ENCODE data around the gene STXBP4. TPM values are rescaled to one million over a fixed set of nuclear protein-coding genes. Genes with fewer than 3 reads are reported as not detected.

The STXBP4 gene
- polyA plus RNA-seq, 1 of the 3 experiments (the other 2 are of a cell fraction): 2.8 TPM

- Histone ChIP-seq H3K27me3 (ENCODE audit: insufficient read depth) (no peaks in the 10 kb centered on the region), H3K36me3 (replicated peaks in 1 of 2; ENCODE audit: control insufficient read depth in 1 of 2, insufficient read depth in 2 of 2, low read length in 1 of 2) (peaks cover 52 to 75% of the 10 kb centered on the region in 2 experiments), H3K4me1 (ENCODE audit: control insufficient read depth in 1 of 2, insufficient read depth in 2 of 2, low read depth in 1 of 2, low read length in 1 of 2) (no peaks in the 10 kb centered on the region), H3F3A (replicated peaks; ENCODE audit: insufficient read depth) (peaks cover 5% of the 10 kb centered on the region), H4K20me1 (ENCODE audit: insufficient read depth) (no peaks in the 10 kb centered on the region), H3K4me3 (ENCODE audit: low read depth in 2 of 2, low read length in 1 of 2) (no peak overlapping the region), H3K79me2 (ENCODE audit: insufficient read depth) (no peaks in the 10 kb centered on the region), H3K9ac (no peak overlapping the region), H3K4me2 (no peak overlapping the region), H3K9me2 (no peaks in the 10 kb centered on the region), H3K27ac (ENCODE audit: low read depth in 2 of 2, low read length in 1 of 2) (no peak overlapping the region), H2AFZ (ENCODE audit: low read depth) (no peak overlapping the region), H3K9me3 (no peaks in the 10 kb centered on the region; the same call in 1 of the 2 replicates)
- no peak for DNase-seq
- TF ChIP-seq RFX5 (IDR thresholded peaks at IDR 0.05; ENCODE audit: low read length) (no peak), SMC3 (IDR thresholded peaks at IDR 0.05; ENCODE audit: low read depth, low read length) (no peak), ELF1 (IDR thresholded peaks at IDR 0.05) (no peak), TCF12 (IDR thresholded peaks at IDR 0.05) (no peak), JUND (IDR thresholded peaks at IDR 0.05) (no peak), CTCF (IDR thresholded peaks at IDR 0.05) (no peak), REST (IDR thresholded peaks at IDR 0.05; ENCODE audit: low read depth, low read length) (no peak), MAX (IDR thresholded peaks at IDR 0.05; ENCODE audit: low read depth) (no peak), USF1 (IDR thresholded peaks at IDR 0.05; ENCODE audit: borderline replicate concordance, low read depth) (no peak), TAF1 (IDR thresholded peaks at IDR 0.05; ENCODE audit: borderline replicate concordance, low read depth, low read length) (no peak), YY1 (IDR thresholded peaks at IDR 0.05; ENCODE audit: low read depth) (no peak)
- ChIA-PET POLR2A (interaction anchor here (1.4 kb wide), 1 partner anchor 18 kb away, joined by 3 read pairs; no protein-coding TSS in a partner anchor), CTCF (interaction anchor here (0.9 to 1.8 kb wide), 3 partner anchors 18 to 38 kb away, joined by 3 to 4 read pairs (median 3); no protein-coding TSS in a partner anchor)
- WGBS (ENCODE audit: low lambda C conversion rate): 98% methylated on average over 2 of the region's 2 CpGs
Observed at GRCh38 chr17:54950116-54950515, 18.4 kb upstream of the STXBP4 start.

GRCh38 chr17:54951286-54951685 is 17.3 kb upstream of the STXBP4 start:
- Histone ChIP-seq H3K9me3 (no peaks in the 10 kb centered on the region; the same call in 1 of the 2 replicates), H3K36me3 (replicated peaks in 1 of 2; ENCODE audit: control insufficient read depth in 1 of 2, insufficient read depth in 2 of 2, low read length in 1 of 2) (peaks cover 52 to 80% of the 10 kb centered on the region in 2 experiments), H3K79me2 (ENCODE audit: insufficient read depth) (no peaks in the 10 kb centered on the region), H4K20me1 (ENCODE audit: insufficient read depth) (no peaks in the 10 kb centered on the region), H3K4me2 (no peak overlapping the region), H3F3A (replicated peaks; ENCODE audit: insufficient read depth) (peaks cover 5% of the 10 kb centered on the region), H2AFZ (ENCODE audit: low read depth) (no peak overlapping the region), H3K27me3 (ENCODE audit: insufficient read depth) (no peaks in the 10 kb centered on the region), H3K27ac (ENCODE audit: low read depth in 2 of 2, low read length in 1 of 2) (no peak overlapping the region), H3K4me3 (ENCODE audit: low read depth in 2 of 2, low read length in 1 of 2) (no peak overlapping the region), H3K9me2 (no peaks in the 10 kb centered on the region), H3K9ac (no peak overlapping the region), H3K4me1 (ENCODE audit: control insufficient read depth in 1 of 2, insufficient read depth in 2 of 2, low read depth in 1 of 2, low read length in 1 of 2) (no peaks in the 10 kb centered on the region)
- CTCF ChIA-PET: interaction anchor here (0.7 to 1.8 kb wide), 3 partner anchors 12 to 39 kb away, joined by 3 to 4 read pairs (median 3); no protein-coding TSS in a partner anchor
- WGBS (ENCODE audit: low lambda C conversion rate): 74% methylated on average over 4 of the region's 4 CpGs
- POLR2A ChIA-PET: no interaction called here
- DNase-seq: no peak
- no peak for TF ChIP-seq TCF12 (IDR thresholded peaks at IDR 0.05)
- TF ChIP-seq EZH2phosphoT487 (IDR thresholded peaks at IDR 0.05; ENCODE audit: borderline replicate concordance, low read depth): no peak
- no peak for TF ChIP-seq TEAD4 (IDR thresholded peaks at IDR 0.05; ENCODE audit: borderline replicate concordance, insufficient read depth)
- no peak for TF ChIP-seq MXI1 (IDR thresholded peaks at IDR 0.05; ENCODE audit: low read depth, low read length)
- TF ChIP-seq ZBTB33 (IDR thresholded peaks at IDR 0.05; ENCODE audit: borderline replicate concordance, low read depth): no peak
- TF ChIP-seq ELF1 (IDR thresholded peaks at IDR 0.05): no peak
- no peak for TF ChIP-seq POLR2AphosphoS5 (IDR thresholded peaks at IDR 0.05; ENCODE audit: low read depth, low read length)
- no peak for TF ChIP-seq RAD21 (IDR thresholded peaks at IDR 0.05; ENCODE audit: low read length)
- no peak for TF ChIP-seq IRF3 (IDR thresholded peaks at IDR 0.05; ENCODE audit: low read depth, low read length)
